ENCODE data around the gene CALM3.

GRCh38 chr19:46599716-46600373 is 1.3 kb upstream of the CALM3 start:
- no peak for TF ChIP-seq POLR2A (IDR thresholded peaks at IDR 0.05; ENCODE audit: low read length)
- no peak for TF ChIP-seq GATA1 (IDR thresholded peaks at IDR 0.05; ENCODE audit: low read depth, low read length)

Measured in erythroblast (primary cell).